IPS-11a (cell line): ENCODE results near the gene LNP1.
A peak's percentile ranks its signal among the peaks of the same experiment; 100 is the strongest.
"Not testable (repeated sequence)": the region's sequence is repeated elsewhere in the genome, so short reads cannot be mapped to it uniquely, and the experiment has no call there.

Experiments used
- H3K4me3 ChIP-seq: one replicate; pipeline ENCODE4 v1.5.1; 2013; ENCODE audit warnings: low read depth, low read length, control low read depth

Gene LNP1, protein sequence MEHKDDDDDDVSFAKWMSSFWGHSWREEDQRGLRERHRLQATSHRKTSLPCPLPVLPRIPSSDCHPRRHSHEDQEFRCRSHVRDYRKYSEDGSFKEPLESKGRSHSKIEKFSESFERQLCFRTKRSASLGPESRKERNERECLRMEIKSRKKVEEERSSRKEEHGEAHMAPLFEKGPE

DNA sequence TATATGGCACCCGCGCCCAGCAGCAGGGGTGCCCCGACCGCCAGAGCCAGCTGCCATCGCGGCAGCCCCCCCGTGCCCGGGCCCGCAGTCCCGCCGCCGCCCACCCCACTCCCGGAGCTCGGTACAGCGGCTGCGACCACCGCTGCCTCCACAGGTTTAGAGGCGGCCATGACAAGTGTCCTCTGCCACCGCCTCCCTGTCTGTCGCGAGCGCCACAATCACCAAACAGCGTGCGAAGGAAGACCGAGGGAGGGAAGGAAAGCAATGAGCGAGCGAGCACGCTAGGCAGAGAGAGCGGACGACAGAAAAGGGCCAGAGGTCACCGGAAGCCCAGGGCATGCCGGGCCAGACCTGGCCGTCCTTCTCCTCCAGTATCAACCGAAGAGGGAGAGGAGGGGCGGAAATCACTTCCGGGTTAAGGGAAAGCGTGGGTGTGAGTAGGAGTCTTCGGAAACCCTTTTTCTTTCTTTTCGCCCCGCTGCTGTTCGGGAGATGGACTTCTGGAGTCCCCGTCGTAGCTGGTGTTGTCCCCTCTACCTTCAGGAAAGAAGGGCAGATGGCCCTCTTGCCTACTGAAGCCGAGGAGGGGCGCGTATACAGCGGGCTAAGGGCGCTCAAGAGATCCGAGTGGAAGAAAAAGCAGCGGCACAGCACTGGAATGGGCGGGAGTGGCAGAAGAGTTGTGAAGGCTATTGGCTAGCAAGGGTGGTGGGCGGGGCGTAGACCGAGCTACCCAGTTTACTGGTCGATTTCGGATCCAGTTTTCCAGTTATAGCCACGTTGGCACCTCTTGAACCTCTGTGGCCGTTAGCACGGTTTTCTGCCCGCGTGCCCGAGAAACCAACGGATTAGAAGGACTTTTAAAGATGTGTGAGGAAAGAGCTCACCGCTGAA, at the start of gene LNP1, which contains the start of gene TOMM70:
TSS of gene LNP1 (plus strand) at position 760 of the 894 bp plus-strand sequence. CDS start 28,191 bp downstream, outside the sequence.
TSS of gene TOMM70 (minus strand) at position 310 of the 894 bp plus-strand sequence. CDS start at position 170, 140 bp downstream.
- peak within 1 kb of the TSS; percentile 87 for H3K4me3 ChIP-seq

DNA sequence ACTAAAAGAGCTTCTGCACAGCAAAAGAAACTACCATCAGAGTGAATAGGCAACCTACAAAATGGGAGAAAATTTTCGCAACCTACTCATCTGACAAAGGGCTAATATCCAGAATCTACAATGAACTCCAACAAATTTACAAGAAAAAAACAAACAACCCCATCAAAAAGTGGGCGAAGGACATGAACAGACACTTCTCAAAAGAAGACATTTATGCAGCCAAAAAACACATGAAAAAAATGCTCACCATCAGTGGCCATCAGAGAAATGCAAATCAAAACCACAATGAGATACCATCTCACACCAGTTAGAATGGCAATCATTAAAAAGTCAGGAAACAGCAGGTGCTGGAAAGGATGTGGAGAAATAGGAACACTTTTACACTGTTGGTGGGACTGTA, 49.6 kb upstream of the LNP1 start:
- H3K4me3 ChIP-seq = not testable (repeated sequence)

DNA sequence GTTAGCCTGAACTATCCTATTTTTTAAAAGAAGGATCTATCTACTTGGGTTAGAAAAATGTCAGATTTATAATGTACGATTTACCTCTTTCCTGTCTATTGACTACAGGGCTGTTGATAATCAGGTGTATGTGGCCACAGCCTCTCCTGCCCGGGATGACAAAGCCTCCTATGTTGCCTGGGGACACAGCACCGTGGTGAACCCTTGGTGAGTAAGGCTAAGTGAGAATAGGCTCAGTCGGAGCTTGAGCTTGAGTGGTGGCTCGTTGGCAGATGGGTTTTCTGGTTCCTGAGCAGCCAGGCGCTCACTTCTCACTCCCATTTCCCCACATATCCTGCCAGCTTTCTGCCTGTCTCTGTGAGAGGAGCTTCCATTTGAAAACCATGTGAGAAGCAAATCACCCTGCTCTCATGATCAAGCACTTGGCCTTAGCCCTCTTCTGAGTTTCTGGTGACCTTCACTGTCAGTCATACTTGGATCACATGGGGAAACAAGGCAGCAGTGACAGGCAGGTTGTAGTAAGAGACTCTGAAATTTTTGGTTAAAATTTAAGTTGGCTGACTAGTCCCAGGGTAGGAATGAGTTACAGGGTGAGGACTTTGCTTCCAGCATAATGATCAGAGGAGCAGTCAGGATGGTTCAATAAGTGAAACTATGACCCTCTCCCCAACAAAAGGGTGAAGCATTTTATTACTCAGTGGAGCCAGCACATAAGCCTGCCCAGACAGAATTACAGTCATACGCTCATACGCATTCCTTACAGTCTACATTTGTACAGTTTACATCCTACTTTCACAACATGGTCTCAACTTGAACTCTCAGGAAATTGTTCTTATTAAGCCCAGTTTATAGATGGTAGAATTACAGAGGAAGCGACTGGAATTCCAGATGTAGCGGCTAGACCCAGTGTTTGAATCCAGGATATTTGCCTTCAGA, 48.8 kb upstream of the LNP1 start:
- no peak overlapping the region for H3K4me3 ChIP-seq

DNA sequence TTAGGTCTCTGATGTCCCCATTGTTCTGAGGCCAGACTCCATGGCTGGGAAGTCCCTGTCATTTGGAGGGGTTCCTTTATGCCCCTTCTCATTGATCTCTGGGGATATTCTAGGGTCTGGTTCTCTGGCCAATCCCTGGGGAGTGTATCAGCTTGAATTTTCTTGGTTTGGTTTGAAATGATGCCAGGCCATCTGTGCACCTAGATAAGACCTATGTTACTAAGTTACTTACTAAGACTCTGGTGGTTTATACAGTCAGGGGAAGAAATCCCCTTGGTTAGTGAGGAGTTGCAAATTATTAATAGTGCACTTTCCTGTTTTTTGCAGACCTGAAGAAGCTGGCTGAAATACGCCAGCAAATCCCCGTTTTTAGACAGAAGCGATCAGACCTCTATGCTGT, 46.5 kb upstream of the LNP1 start:
- H3K4me3 ChIP-seq = no peak overlapping the region

DNA sequence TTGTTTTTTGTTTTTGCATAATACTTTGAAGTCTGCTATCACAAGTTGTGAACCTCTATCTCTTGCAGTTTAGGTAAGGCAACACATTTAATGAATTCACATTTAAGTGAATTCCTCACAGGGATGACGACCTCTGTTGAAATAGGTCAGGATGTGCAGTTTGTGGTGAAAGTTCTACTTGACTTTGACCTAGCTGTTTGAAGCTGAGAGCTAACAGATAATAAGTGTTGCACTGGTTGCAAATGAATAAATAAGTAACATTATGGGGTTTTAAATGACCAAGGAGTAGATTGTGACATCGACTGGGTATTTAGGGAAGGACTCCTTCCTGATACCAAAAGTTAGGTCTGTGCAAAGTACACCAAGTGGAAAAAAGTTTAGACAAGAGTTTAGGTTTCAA, 42.9 kb upstream of the LNP1 start:
- no peak overlapping the region for H3K4me3 ChIP-seq

DNA sequence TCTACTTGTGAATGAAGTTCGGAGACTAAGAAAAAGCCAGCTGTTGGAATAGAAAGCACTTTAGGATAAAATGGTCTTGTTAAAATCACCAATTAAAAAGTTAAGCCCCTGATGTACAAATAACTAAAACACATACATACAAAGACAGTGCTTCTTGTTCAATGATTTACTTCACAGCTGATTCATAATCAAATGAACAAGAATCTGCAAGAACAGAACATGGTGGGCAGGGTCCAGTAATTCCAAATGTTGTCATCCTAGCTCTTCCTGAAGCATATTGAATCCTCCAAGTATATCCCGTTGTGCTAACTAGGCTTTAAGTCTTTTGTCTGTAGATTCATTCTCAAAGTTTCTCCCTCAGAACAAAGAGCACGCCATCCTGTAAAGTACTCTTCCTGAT, 42.3 kb upstream of the LNP1 start:
- no peak overlapping the region for H3K4me3 ChIP-seq

DNA sequence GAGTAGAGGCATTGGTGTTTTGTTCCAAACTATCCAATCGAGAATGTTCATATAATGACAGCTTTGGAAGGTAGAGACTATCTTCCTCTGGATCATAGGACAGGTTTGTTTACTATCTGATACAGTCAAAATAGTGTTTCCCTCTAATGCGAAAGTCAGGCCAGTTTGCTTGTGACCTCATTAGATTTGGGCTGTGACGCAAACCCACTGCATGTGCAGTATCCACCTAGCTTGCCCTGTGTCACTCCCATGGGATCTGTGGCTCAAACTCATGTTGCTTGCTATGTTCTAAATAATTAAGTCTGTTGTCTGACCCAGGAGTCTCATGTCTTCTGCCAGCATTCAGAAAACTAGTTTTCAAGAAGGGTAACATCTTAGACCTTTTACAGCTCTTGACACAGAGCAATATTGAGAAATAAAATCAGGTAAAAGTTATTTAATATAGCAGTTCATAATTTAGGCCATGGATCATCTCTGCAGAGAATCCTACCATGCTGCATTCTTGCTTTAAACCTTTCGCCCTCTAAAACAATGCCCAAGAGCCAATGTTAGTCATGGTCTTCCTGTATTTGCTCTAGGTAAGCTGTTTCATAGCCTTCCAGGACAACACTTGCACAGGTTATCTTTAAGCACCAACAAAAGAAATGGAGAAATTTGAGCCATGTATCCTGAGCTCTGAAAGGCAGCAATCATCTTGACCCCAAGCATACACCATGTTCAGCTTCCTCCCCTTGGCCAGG, 40.4 kb upstream of the LNP1 start:
- H3K4me3 ChIP-seq = no peak overlapping the region

DNA sequence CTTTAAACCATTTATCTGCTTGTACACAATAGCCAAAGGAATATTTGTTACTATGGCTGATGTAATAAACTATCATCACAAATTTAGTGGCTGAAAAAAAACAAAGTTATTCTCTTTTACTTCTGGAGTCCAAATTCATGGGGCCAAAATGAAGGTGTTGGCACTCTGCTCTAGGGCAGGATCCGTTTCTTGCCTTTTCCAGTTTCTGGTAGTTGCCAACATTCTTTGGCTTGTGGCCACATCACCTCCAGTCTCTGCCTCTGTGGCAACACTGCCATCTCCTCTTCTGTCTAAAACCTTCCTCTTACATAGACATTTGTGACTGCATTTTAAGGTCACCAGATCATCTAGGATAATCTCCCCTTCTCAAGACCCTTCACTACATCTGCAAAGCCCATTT, 39.4 kb upstream of the LNP1 start:
- no peak overlapping the region for H3K4me3 ChIP-seq

DNA sequence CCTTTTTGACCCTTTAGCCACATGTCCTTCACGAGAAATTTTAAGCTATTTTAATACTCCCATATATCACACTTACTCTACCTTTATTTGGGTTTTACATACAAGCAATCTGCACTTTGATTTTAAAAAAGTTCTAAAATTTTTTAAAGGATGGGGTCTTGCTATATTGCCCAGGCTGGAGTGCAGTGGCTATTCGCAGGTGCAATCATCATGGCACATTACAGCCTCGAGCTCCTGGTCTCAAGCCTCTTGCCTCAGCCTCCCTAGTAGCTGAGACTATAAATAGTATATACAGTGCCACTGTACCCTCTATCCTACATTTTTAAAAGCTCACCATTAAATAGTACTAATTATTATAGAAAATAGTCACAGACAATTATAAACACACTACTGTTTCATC, 36.9 kb upstream of the LNP1 start:
- H3K4me3 ChIP-seq = no peak overlapping the region

DNA sequence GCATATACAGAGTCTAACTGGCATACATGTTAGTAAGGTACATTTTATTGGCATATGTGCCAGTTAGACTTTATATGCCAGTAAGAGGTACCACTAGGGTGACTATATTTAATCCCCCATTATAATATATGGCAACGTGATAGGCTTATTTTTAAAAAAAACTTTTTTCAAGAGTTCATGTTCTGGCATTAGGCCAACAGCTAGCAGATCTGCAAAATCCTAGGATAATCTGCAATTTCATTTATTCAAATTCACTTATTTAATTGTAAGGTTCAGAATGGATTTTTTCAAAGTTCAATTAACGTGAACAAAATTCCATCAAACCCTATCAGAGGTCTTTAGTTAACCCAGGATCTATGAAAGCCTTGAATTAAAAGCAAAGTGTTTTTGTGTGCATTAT, 34.9 kb upstream of the LNP1 start:
- no peak overlapping the region for H3K4me3 ChIP-seq

DNA sequence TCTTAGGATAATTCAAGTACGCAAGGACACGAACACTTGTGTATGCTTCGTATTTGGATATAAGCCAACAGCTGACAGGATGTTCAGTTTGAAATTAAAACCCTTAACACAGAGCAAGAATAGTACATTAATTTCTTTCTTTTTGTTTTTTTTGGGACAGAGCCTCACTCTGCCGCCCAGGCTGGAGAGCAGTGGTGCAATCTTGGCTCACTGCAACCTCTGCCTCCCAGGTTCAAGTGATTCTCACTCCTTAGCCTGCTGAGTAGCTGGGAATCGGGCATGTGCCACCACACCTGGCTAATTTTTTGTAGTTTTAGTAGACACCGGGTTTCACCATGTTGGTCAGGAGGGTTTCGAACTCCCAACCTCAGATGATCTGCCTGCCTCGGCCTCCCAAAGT, 32.9 kb upstream of the LNP1 start:
- H3K4me3 ChIP-seq = no peak overlapping the region

DNA sequence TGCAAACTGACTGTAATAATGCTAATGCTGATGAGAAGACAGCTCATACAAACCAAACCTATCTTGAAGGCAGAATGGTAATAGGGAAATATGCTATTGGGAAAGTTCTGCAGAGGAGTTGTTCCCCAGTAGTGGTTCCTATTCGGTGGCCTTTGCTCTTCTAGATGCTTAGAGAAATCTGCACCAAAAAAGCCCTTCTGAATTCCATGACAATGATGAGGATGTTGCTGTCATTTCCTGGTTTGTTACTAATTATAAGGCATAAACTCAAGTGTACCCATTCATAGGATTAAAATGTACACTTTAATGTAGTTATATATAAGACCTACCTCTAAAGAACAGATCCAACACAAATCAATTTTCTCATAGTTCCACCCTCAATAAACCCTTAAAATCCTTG, 30.6 kb upstream of the LNP1 start:
- no peak overlapping the region for H3K4me3 ChIP-seq

DNA sequence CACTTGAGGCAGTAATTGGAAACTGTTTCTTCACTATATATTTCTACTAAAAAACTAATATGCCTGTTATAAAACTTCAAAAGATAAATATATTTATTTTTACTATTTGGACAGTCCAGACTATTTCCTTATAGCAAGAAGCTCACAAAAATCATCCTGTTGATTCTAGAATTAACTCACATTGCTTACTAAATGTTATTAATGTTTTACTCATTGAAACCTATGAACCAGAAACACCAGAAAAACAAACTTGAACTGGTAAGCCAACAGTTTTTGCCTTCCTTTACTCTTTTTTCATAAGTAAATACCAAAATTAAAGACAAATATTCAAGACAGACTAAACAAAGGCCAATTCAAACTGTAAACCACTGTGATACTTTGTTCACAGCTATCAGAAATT, 26.8 kb upstream of the LNP1 start:
- no peak overlapping the region for H3K4me3 ChIP-seq

DNA sequence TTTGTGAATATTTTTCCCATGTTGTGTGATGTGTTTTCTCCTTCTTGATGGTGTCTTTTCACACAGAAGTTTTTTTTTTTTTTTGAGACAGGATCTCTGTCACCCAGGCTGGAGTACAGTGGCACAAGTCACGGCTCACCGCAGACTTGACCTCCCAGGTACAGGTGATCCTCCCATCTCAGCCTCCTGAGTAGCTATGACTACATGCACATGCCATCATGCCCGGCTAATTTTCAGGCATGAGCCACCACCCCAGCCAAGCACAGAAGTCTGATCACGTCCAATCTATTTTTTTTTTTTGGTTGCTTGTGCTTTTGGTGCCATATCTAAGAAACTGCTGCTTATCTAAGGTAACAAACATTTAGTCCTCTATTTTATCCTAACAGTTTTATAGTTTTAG, 25.0 kb upstream of the LNP1 start:
- H3K4me3 ChIP-seq = no peak overlapping the region

DNA sequence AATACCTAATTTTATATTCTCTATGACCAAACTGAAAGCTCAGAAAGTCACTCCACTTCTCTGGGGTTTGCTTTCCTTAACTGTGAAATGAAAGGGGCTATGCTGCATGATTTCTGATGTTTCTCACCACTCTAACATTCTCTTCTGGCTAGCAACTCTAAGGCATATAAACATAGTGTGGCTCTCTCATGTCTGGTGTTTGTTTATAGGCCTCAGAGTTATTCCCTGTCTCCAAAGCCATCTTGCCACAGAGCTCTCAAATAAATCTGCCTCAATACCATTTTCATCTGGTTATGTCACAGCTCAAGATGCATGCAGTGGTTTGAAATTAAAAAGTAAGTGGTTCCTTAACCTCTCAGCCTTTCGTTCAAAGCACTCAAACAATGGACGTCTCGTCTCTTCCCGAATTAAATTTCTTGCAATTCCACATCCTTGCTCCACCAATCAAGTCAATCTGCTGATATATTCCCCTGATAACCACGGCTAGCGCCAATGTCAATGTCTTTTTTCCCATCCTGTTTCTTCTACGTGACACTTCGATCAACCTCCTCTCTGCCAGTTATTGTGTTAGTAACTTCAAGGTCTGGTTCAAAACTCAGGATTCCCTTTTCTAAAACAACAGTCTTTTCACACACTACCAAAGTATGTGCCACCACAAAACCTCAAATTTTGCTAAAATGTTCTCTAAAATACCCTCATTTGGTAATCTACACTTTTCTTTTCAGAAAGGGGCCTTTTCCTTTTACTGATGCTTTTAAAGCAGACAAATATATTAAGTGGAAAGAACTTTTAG, 16.4 kb upstream of the LNP1 start:
- H3K4me3 ChIP-seq = no peak overlapping the region

DNA sequence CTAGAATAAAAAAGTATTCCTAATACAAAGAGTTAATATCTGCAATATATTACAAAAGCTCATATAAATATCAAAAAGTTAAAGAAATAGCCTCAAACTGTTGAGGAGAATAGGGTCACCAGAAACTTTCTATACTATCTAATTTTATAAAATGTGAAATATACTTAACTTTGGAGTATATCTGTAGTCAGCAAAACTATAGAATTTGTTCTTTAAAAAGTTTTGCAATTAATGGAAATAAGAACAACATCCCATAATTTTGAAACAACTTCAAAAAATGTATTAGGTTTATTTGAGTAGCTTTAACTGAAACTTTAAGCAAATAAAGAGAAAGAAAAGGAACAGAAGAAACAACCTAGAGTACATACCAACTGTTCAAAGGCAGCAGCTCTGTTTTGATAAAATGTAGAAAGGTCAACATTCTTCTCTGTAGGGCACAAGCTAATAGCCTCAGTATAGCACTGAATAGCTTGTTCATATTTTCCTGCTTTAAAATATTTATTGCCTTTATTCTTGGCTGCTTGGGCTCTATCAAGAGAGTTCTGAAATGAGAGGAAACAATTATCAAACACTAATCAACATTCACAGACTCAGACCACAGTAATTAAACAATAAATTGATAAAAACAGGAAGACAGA, 14.8 kb upstream of the LNP1 start:
- no peak overlapping the region for H3K4me3 ChIP-seq

DNA sequence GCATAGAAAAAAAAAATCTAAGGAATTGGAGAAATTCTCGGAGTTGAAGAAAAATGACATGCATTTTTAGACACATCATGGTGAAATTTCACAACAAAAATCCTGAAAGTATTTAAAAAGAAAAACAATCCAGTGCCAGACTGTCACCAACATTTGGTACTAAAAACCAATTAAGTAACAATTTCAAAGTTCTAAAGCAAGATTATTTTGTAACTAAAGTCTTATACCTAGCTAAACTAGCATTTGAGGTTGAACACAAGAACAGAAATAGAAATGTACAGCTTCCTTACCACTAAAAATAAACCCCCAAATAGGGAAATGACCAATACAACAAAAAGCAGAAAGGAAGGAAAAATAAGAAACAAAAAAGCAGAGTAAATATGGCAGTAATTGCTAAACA, 12.3 kb upstream of the LNP1 start:
- no peak overlapping the region for H3K4me3 ChIP-seq

DNA sequence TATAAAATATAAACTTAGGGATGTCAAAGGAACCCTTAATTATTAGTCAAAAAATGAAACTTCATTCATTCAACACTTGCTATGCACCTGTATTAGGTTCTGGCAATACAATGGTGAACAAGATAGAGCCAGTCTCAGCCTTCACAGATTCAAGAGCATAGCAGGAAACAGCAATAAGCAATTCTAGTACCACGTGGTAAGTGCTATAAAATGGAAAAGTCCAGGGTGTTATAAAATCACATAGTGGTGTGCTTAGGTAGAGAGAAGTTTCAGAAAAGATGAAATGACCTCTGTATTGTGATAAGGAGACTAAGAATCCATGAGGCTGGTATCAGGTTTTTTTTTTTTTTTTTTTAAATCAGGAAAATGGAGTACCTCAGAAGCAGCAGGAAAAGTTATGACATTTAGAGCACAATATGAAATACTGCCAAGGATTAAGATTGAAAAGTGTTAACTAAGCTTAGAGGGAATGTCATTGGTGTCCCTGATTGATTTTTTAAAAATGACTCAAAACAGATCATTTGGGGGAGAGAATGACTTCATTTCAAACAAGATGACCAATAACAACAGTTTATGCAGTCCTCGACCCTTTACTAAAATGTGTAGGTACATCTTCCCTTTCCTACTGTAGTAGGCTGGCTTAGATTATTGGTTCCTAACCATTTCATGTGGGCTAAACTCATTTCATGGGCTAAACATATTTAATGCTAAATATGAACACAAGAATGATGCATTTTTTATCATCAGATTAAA, 5.5 kb upstream of the LNP1 start:
- no peak overlapping the region for H3K4me3 ChIP-seq

DNA sequence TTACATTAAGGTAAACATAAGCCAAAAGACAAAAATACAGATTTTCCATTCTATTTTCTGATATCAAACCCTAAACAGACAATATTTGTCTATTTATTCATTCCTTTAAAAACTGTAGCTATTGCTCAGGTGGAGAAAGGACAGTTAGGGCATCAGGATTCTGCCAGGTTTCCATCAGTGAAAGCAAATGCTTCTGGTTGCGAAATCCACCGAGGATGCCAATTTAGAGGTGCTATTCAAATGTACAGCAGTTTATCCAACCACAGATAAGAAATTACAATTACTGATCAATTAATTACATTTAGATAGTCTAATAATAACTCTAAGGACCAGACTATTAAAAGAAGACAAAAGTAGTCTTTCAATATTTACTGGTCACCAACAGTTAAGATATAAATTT, 4.4 kb upstream of the LNP1 start:
- no peak overlapping the region for H3K4me3 ChIP-seq
